Epithelial cell of alveolus of lung (primary cell): ENCODE measurements around the gene KLK3. TPM values are rescaled to one million over a fixed set of nuclear protein-coding genes. Genes with fewer than 3 reads are reported as not detected.

Source experiments
- total RNA-seq: library from RNA; depleted of rRNA; stranded (reverse); fragments of >200 nt; gene quantifications from 2 replicates; pipeline ENCODE4 v1.2.1, GENCODE V29; 2015

KLK3 gene
- not detected in 2 replicates for total RNA-seq

DNA sequence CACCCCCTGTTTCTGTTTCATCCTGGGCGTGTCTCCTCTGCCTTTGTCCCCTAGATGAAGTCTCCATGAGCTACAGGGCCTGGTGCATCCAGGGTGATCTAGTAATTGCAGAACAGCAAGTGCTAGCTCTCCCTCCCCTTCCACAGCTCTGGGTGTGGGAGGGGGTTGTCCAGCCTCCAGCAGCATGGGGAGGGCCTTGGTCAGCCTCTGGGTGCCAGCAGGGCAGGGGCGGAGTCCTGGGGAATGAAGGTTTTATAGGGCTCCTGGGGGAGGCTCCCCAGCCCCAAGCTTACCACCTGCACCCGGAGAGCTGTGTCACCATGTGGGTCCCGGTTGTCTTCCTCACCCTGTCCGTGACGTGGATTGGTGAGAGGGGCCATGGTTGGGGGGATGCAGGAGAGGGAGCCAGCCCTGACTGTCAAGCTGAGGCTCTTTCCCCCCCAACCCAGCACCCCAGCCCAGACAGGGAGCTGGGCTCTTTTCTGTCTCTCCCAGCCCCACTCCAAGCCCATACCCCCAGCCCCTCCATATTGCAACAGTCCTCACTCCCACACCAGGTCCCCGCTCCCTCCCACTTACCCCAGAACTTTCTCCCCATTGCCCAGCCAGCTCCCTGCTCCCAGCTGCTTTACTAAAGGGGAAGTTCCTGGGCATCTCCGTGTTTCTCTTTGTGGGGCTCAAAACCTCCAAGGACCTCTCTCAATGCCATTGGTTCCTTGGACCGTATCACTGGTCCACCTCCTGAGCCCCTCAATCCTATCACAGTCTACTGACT lies at the start of gene KLK3:
Gene KLK3, plus strand, starts transcription at position 280 of the 775 bp plus-strand sequence. Its CDS starts 41 bp downstream, at position 321.

DNA sequence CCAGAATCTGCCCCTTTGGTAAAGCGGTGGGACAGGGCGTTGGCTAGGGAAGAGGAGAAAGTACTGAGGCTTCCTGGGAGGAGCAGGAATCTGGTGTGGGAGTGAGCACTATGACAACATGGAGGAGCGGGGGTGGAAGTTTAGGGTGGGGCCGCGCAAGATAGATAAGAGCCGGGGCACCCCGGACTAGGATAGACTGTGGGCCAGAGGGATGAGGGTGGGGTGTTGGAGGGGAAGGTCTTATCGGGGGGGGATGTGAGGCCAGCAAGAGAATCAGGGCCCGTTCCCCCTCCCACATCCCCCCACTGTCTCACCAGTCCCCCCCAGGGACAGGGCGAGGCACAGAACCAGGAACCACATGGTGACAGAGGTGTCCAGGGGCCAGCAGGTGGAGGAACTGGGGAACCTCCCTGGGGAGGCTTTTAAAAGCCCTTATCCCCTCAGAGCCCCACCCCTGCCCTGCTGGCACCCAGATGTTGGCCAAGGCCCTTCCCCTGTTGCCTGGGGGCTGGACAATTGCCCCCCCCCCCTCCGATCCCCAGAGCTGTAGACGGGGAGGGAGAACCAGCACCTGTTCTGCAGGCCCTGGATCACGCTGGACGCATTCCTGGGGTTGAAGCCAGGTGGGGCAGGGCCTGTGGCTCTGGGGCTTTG lies 31.2 kb upstream of the KLK3 start, which contains the start of gene KLK1:
Gene KLK1, minus strand, starts transcription at position 399 of the 654 bp plus-strand sequence. Its CDS starts 39 bp downstream, at position 360.

DNA sequence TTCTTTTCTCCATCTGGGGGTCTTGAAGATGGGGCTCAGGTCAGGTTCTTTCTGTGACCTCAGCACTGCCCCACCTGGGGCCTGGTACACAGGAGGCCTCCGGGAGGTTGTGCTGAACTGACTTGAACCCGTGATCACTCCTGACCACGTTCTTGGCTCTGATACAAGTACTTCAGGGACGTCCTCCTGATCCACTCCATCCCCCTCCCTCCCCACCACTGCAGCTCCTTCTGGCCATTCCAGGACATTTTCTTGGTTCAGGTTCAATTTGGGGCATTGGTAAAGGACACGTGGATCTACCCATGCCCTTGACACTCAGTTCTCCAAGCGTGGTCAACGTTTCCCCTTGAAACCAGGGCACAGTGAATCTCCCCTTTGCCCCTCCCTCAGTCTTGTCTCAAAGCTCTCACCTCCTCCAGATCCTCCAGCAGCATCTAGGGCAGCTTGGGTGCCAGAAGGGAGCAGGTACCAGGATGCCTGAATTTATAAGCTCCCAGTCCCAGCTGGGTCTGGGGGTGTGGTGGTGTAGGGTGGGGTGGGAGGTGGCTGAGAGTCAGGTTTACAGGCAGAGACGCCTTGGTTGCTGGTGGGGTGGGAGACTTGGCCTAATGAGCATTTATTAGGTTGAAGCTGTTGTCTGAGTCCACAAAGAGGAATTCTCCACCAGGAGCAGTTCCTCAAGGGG lies 21.5 kb upstream of the KLK3 start, which contains the start of gene KLK15:
Gene KLK15, minus strand, starts transcription at position 458 of the 685 bp plus-strand sequence. CDS start 2,082 bp downstream, outside the sequence.

DNA sequence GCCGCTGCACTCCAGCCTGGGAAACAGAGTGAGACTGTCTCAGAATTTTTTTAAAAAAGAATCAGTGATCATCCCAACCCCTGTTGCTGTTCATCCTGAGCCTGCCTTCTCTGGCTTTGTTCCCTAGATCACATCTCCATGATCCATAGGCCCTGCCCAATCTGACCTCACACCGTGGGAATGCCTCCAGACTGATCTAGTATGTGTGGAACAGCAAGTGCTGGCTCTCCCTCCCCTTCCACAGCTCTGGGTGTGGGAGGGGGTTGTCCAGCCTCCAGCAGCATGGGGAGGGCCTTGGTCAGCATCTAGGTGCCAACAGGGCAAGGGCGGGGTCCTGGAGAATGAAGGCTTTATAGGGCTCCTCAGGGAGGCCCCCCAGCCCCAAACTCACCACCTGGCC lies 18.3 kb downstream of the KLK3 start, which contains the start of gene KLK2:
Gene KLK2, plus strand, starts transcription at position 384 of the 400 bp plus-strand sequence. CDS start 35 bp downstream, outside the sequence.

Other genes with a start within 250 kb of the KLK3 start
- gene SYT3, start 215.0 kb upstream of the KLK3 start, total RNA-seq, result 0.88 TPM in 1 of 2 replicates, not detected in the other
- not detected in 2 replicates for gene C19orf81, start 205.5 kb upstream of the KLK3 start, total RNA-seq
- gene SHANK1, start 135.1 kb upstream of the KLK3 start, total RNA-seq, result 6.7 and 7.8 TPM in 2 replicates
- gene CLEC11A, start 131.6 kb upstream of the KLK3 start, total RNA-seq, result 124 and 227 TPM in 2 replicates
- gene GPR32, start 84.5 kb upstream of the KLK3 start, total RNA-seq, result not detected in 2 replicates
- gene ACP4, start 64.5 kb upstream of the KLK3 start, total RNA-seq, result not detected in 2 replicates
- not detected in 2 replicates for gene KLK1, start 31.1 kb upstream of the KLK3 start, total RNA-seq
- gene KLK15, start 21.3 kb upstream of the KLK3 start, total RNA-seq, result not detected in 2 replicates
- gene KLK2, start 18.5 kb downstream of the KLK3 start, total RNA-seq, result not detected in 2 replicates
- not detected in 2 replicates for gene KLK4, start 56.5 kb downstream of the KLK3 start, total RNA-seq
- gene KLK5, start 98.1 kb downstream of the KLK3 start, total RNA-seq, result not detected in 2 replicates
- gene KLK6, start 114.7 kb downstream of the KLK3 start, total RNA-seq, result not detected in 2 replicates
- gene KLK7, start 129.0 kb downstream of the KLK3 start, total RNA-seq, result not detected in 2 replicates
- gene KLK8, start 146.7 kb downstream of the KLK3 start, total RNA-seq, result not detected in 2 replicates
- gene KLK10, start 164.8 kb downstream of the KLK3 start, total RNA-seq, result not detected in 2 replicates
- gene KLK11, start 171.7 kb downstream of the KLK3 start, total RNA-seq, result not detected in 2 replicates
- gene KLK12, start 180.1 kb downstream of the KLK3 start, total RNA-seq, result not detected in 2 replicates
- gene KLK13, start 210.2 kb downstream of the KLK3 start, total RNA-seq, result not detected in 2 replicates
- not detected in 2 replicates for gene KLK14, start 228.0 kb downstream of the KLK3 start, total RNA-seq